HEK293T (cell line): ENCODE results near the gene ABCF3.

Experiments
- BHLHE40 ChIP-seq: fragments of 450-650 bp; IDR thresholded peaks from 2 replicates; pipeline ENCODE4 v1.6.1; 2016; ENCODE audit warnings: mild to moderate bottlenecking, moderate library complexity, borderline replicate concordance
- ELF4 ChIP-seq: fragments of 450-650 bp; IDR thresholded peaks from 2 replicates; pipeline ENCODE4 v1.6.1; 2017; ENCODE audit warnings: antibody characterized with exemption
- FOXA1 ChIP-seq: fragments of 450-650 bp; IDR thresholded peaks from 2 replicates; pipeline ENCODE4 v1.6.1; 2016; ENCODE audit warnings: mild to moderate bottlenecking
- FOXM1 ChIP-seq: fragments of 450-650 bp; IDR thresholded peaks from 2 replicates; pipeline ENCODE4 v1.6.1; 2017; ENCODE audit warnings: mild to moderate bottlenecking, borderline replicate concordance
- LEF1 ChIP-seq: fragments of 450-650 bp; IDR thresholded peaks from 2 replicates; pipeline ENCODE4 v1.6.1; 2017; ENCODE audit warnings: mild to moderate bottlenecking, borderline replicate concordance
- NFRKB ChIP-seq: fragments of 450-650 bp; IDR thresholded peaks from 2 replicates; pipeline ENCODE4 v1.6.1; 2016; ENCODE audit warnings: mild to moderate bottlenecking, moderate library complexity
- SP1 ChIP-seq: fragments of 450-650 bp; IDR thresholded peaks from 2 replicates; pipeline ENCODE4 v1.6.1; 2017
- SUZ12 ChIP-seq: fragments of 450-650 bp; IDR thresholded peaks from 2 replicates; pipeline ENCODE4 v1.6.1; 2016; ENCODE audit warnings: mild to moderate bottlenecking
- TARDBP ChIP-seq: fragments of 450-650 bp; IDR thresholded peaks from 2 replicates; pipeline ENCODE4 v1.6.1; 2016
- ZNF384 ChIP-seq: fragments of 450-650 bp; IDR thresholded peaks from 2 replicates; pipeline ENCODE4 v1.6.1; 2016
- TF ChIP-seq, protein P1 (sequence below): fragments of 450-650 bp; IDR thresholded peaks from 2 replicates; pipeline ENCODE4 v1.6.1; 2016

DNA sequence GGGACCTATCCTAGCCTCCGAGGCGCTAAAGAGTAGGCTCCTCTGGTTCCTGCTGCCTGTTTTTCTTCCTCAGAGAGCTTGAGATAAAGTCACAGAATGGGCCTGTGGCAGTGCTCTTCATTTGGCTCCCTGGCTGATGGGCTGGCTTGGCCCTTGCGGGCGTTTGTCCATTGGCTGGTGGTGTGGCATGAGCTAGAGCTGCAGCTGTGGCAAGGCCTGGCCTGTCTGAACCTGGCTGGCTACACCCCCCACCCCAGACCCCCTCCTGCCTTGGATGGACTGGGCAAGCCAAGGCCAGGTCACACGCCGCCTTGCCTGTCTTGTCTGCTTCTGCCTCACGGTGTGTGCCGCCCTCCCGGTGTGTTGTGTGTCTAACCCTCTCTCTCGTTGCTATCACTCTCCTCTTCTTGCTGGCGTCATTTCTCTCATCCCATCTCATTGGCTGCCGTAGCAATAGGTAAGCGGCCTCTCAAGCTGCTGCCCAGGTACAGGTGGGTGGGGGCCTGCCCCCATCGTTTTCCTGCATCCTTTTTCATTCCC lies 8.2 kb upstream of the ABCF3 start:
- TF ChIP-seq FOXM1: no peak
- no peak for TF ChIP-seq SUZ12
- TF ChIP-seq ZNF384: no peak
- no peak for TF ChIP-seq SP1
- no peak for TF ChIP-seq LEF1
- TF ChIP-seq TARDBP: no peak
- TF ChIP-seq ELF4: no peak
- TF ChIP-seq FOXA1: no peak
- no peak for TF ChIP-seq BHLHE40
- TF ChIP-seq NFRKB: no peak
- TF ChIP-seq, protein P1, sequence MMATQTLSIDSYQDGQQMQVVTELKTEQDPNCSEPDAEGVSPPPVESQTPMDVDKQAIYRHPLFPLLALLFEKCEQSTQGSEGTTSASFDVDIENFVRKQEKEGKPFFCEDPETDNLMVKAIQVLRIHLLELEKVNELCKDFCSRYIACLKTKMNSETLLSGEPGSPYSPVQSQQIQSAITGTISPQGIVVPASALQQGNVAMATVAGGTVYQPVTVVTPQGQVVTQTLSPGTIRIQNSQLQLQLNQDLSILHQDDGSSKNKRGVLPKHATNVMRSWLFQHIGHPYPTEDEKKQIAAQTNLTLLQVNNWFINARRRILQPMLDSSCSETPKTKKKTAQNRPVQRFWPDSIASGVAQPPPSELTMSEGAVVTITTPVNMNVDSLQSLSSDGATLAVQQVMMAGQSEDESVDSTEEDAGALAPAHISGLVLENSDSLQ: no peak
